Measurements from ENCODE around the gene THOC7.

THOC7 gene

DNA sequence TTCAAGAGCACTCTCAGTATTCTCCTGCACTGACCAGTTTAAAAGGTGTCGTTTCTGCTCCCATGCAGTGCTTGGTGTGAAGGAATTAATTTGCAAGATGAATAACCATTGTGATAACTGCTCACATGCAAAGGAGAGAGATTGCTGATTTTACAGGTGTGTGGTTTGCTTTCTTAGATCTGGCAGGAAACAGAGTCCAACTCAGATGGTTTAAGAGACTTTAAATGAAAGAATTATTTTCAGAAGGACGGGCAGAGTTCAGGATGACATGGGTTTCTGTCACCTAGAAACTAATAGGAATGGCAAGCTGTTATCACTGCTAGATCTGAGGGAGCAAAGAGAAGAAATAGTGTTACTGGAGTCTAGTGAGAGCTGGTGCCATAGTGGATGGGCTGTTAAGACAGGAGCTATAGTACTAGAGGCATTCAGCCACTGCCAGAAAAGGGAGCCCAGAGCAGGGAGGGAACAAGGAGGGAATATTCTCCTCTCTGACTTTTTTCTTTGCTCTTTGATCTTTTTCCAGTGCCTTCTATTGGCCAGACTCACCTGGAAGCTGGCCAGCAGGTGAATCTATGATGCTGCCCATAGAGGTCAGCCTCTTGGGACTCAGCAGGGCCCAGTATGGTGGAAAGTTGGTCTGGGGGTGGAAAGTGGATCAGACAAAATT is 14.9 kb upstream of the THOC7 start:
- DNase-seq (ENCODE audit: low read depth in 3 of 3, low spot score in 1 of 3): no peak

- DNase-seq (ENCODE audit: low read depth in 3 of 3, low spot score in 1 of 3): no peak
Observed at GRCh38 chr3:63877737-63878393, 14.3 kb upstream of the THOC7 start.

GRCh38 chr3:63876260-63876659 is 12.7 kb upstream of the THOC7 start:
- no peak for DNase-seq (ENCODE audit: low read depth in 3 of 3, low spot score in 1 of 3)

DNA sequence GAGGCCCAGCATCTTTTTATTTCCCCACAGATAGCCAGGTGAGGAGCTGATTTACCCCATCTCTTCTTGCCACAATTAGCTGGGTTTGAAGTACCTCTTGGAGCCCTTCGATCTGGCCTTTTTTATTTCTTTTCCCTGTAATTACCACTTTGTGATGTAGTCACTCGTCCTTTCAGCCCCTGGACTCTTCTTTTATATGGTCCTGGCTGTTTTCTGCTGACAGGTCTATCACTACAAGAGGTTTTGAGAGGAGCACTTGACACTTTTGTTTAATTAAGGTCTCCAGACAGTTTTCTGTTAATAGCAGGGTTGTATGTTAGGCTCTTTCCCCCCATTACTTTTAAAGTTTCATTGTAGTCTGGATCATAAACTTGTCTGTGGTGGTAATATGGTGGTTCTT is 11.9 kb upstream of the THOC7 start:
- DNase-seq (ENCODE audit: low read depth in 3 of 3, low spot score in 1 of 3): no peak

- DNase-seq (ENCODE audit: low read depth in 3 of 3, low spot score in 1 of 3): no peak
Observed at GRCh38 chr3:63874769-63875168, 11.2 kb upstream of the THOC7 start.

DNA sequence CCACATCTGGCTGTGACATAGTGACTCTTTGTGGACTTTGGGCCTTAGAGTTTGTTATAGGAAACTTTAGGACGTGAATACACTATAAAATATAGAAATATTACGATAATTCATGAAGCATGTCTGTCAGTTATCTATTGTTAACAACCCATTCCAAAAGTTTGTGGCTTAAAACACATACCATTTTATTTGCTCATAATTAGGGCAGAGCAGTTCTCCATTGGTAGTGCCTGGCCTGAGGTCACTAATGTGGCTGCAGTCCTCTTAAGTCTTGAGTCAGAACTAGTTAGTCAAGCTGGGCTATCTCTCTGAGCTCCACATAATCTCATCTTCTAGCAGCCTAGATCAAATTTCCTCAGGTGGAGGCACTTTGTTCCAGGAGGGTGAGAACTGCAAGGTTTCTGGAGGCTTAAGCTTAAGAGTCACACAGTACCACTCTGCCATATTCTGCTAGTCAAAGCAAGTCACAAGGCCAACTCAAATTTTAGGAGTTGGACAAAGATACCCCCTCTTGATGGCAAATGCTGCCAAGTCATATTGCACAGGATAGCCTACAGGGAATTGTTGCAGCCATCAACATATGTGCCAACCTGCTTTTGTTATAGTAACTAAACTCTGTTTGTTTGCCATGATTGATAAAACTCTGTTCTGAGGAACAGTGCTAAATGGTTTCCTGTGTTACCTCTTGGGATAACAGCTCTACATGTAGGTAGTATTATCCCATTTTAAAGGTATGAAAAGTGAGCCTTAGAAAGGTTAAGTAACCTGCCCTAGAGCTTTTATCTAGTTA is 8.7 kb upstream of the THOC7 start:
- DNase-seq (ENCODE audit: low read depth in 3 of 3, low spot score in 1 of 3): no peak

DNA sequence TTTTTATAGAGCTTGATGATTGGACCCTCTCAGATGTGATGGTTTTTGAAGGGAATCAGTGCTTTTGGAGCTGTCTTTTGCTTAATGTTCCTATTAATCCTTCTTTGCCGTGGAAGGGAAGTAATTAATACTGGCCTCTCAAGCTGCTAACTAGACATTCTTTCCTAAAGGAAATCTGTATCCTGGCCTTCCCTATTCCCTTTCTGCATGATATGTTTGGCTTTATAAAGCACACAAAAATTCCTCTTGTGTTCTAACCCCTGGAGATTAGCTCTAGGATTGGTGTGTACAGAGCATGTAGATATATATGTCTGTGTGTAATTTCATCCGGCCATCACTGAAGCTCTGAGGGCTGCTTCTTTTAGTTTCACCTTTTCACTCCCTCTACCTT is 7.0 kb upstream of the THOC7 start:
- DNase-seq (ENCODE audit: low read depth in 3 of 3, low spot score in 1 of 3): no peak

DNA sequence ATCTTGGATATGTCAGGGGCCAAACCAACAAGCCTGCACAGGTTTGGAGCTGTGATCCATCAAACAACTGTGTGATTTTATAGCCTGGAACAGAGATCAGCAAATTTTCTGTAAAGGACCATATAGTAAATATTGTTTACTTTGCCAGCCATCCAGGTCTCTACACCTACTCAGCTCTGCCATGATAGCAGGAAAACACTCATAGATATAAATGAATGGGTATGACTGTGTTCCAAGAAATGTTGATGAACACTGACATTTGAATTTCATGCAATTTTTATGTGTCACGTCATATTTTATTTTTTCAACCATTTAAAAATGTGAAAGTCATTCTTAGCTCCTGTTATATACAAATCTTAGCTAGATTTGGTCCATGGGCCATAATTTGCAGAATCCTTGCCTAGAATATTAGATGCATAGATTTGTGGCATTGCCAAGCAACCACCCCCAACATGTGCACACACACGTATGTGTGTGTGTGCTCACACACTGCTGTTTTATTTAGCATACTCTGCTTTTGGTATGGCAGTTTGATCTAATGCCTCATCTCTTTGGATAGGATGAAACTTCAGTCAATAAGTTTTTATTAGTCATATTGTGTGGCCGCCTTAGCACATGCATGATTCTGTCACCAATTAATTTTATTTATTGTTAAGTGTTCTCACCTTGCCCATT is 6.5 kb upstream of the THOC7 start:
- DNase-seq (ENCODE audit: low read depth in 3 of 3, low spot score in 1 of 3): no peak

DNA sequence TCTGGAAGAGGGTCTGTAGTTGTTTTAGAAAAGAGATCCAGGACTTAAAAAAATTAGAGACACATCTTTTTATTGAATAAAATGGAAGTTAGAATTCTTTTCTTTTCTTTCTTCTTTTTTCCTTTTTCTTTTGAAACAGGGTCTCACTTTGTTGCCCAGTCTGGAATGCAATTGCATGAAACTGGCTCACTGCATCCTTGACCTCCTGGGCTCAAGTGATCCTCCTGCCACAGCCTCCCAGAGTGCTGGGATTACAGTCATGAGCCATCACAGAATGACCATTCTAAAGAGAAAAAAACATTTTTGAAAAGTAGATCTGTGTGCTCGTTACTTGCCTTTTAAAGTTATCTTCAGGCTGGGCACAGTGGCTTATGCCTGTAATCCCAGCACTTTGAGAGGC is 3.6 kb upstream of the THOC7 start:
- no peak for DNase-seq (ENCODE audit: low read depth in 3 of 3, low spot score in 1 of 3)

GRCh38 chr3:63864965-63865327 is 1.3 kb upstream of the THOC7 start:
- DNase-seq (ENCODE audit: low read depth in 3 of 3, low spot score in 1 of 3): no peak

GRCh38 chr3:63864008-63864964 is 681 bp upstream of the THOC7 start:
- DNase-seq (ENCODE audit: low read depth in 3 of 3, low spot score in 1 of 3): peak in 1 of 3 donors; percentile 29

DNA sequence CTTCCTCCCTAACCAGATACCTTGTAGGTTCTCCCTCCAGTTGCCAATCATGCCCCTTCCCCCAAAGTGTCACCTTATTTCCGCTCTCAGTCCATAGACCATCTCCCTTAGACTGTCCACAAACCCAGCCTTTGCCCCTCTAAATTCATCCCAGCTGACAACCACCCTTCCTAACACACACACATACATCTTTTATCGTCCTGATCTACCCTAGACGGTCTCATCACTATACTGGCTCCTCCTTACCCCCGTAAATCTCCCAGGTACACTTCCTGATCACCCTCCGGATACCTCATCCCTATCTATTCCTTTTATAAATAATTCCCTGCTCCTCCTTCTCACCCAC is 828 bp downstream of the THOC7 start:
- no peak for DNase-seq (ENCODE audit: low read depth in 3 of 3, low spot score in 1 of 3)

- no peak for DNase-seq (ENCODE audit: low read depth in 3 of 3, low spot score in 1 of 3)
Observed at GRCh38 chr3:63861306-63861705, 2.3 kb downstream of the THOC7 start.

- DNase-seq (ENCODE audit: low read depth in 3 of 3, low spot score in 1 of 3): no peak
Observed at GRCh38 chr3:63860776-63861175, 2.8 kb downstream of the THOC7 start.

DNA sequence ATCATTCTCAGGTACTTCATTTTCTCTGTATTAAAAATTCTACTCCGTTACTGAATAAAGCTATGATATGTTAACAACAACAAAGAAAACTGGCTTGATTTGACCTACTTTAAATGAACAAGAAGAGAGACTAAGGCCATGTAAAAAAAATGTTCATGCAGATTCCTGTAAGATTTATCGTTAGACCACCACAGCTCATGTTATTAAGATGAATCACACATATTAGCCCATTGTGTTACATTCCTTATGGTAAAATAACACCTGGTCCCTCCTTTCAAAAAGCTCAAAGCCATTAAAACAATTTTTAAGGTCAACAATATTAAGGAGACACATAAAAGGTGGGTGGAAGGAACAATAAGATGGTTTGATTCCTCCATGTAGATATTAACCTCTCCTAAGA is 6.3 kb downstream of the THOC7 start:
- no peak for DNase-seq (ENCODE audit: low read depth in 3 of 3, low spot score in 1 of 3)

GRCh38 chr3:63855333-63855940 is 8.2 kb downstream of the THOC7 start:
- no peak for DNase-seq (ENCODE audit: low read depth in 3 of 3, low spot score in 1 of 3)

GRCh38 chr3:63853106-63853505 is 10.5 kb downstream of the THOC7 start:
- no peak for DNase-seq (ENCODE audit: low read depth in 3 of 3, low spot score in 1 of 3)

DNA sequence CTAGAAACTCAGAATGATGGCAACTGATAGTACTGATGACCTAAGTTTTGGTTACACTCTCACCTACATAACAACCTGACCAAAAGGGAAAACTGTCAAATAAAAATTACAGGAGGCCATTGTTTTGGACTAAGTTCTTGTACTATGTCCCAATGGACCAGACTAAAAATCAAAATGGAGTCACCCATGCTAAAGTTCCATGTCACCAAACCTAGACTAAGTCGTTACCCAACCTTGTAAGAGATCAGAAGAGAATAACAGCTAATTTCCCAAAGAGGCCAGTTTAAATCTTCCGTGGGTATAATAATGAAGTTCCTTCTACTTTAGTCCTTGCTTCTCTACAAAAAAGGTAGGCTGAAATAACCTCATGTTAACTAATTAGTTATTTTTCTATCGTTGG is 12.3 kb downstream of the THOC7 start:
- no peak for DNase-seq (ENCODE audit: low read depth in 3 of 3, low spot score in 1 of 3)

- DNase-seq (ENCODE audit: low read depth in 3 of 3, low spot score in 1 of 3): no peak
Observed at GRCh38 chr3:63849175-63849574, 14.4 kb downstream of the THOC7 start.

- DNase-seq (ENCODE audit: low read depth in 3 of 3, low spot score in 1 of 3): no peak
Observed at GRCh38 chr3:63847718-63848450, 15.7 kb downstream of the THOC7 start.
